ENCODE data around the gene GKAP1.
"Not testable (repeated sequence)": the region's sequence is repeated elsewhere in the genome, so short reads cannot be mapped to it uniquely, and the experiment has no call there.

GKAP1 gene

GRCh38 chr9:83817356-83818278, at the start of gene GKAP1:
Gene GKAP1, minus strand, starts transcription at chr9:83817769. Its CDS starts 11,252 bp downstream, at chr9:83806517.
- not testable (repeated sequence) for TF ChIP-seq USF1 (IDR thresholded peaks at IDR 0.05); TCF12 (IDR thresholded peaks at IDR 0.05; ENCODE audit: low read depth); MAX (IDR thresholded peaks at IDR 0.05)

- TF ChIP-seq NFIC (IDR thresholded peaks at IDR 0.05) (no peak), ZBTB7A (IDR thresholded peaks at IDR 0.05; ENCODE audit: low read depth) (no peak), RAD21 (IDR thresholded peaks at IDR 0.05; ENCODE audit: low read depth) (no peak), EGR1 (IDR thresholded peaks at IDR 0.05) (no peak)
Observed at GRCh38 chr9:83800236-83801033, 17.1 kb downstream of the GKAP1 start.

GRCh38 chr9:83794051-83794450, 23.5 kb downstream of the GKAP1 start:
- no peak for TF ChIP-seq ZBTB7A (IDR thresholded peaks at IDR 0.05; ENCODE audit: low read depth)
- TF ChIP-seq NFIC (IDR thresholded peaks at IDR 0.05) = no peak

- TF ChIP-seq NFIC (IDR thresholded peaks at IDR 0.05) = no peak
- TF ChIP-seq ZBTB7A (IDR thresholded peaks at IDR 0.05; ENCODE audit: low read depth) = no peak
- no peak for TF ChIP-seq RAD21 (IDR thresholded peaks at IDR 0.05; ENCODE audit: low read depth)
- no peak for TF ChIP-seq EP300 (IDR thresholded peaks at IDR 0.05; ENCODE audit: borderline replicate concordance)
- TF ChIP-seq TAF1 (IDR thresholded peaks at IDR 0.05; ENCODE audit: low read depth) = no peak
- no peak for TF ChIP-seq REST (IDR thresholded peaks at IDR 0.05; ENCODE audit: low read depth)
- no peak for TF ChIP-seq CEBPB (IDR thresholded peaks at IDR 0.05)
- no peak for TF ChIP-seq TEAD4 (IDR thresholded peaks at IDR 0.05)
- no peak for TF ChIP-seq FOXM1 (IDR thresholded peaks at IDR 0.05; ENCODE audit: borderline replicate concordance, low read depth)
- TF ChIP-seq TCF12 (IDR thresholded peaks at IDR 0.05; ENCODE audit: low read depth) = no peak
- TF ChIP-seq YY1 (IDR thresholded peaks at IDR 0.05; ENCODE audit: low read depth) = no peak
- no peak for TF ChIP-seq MAX (IDR thresholded peaks at IDR 0.05)
- no peak for TF ChIP-seq CREB1 (IDR thresholded peaks at IDR 0.05; ENCODE audit: low read depth)
- no peak for TF ChIP-seq USF1 (IDR thresholded peaks at IDR 0.05)
- no peak for TF ChIP-seq EGR1 (IDR thresholded peaks at IDR 0.05)
Observed at GRCh38 chr9:83792746-83793145, 24.8 kb downstream of the GKAP1 start.

- no peak for TF ChIP-seq NFIC (IDR thresholded peaks at IDR 0.05)
- TF ChIP-seq RAD21 (IDR thresholded peaks at IDR 0.05; ENCODE audit: low read depth) = no peak
Observed at GRCh38 chr9:83778164-83778563, 39.4 kb downstream of the GKAP1 start.

GRCh38 chr9:83775932-83776331, 41.6 kb downstream of the GKAP1 start:
- TF ChIP-seq TAF1 (IDR thresholded peaks at IDR 0.05; ENCODE audit: low read depth) (no peak), YY1 (IDR thresholded peaks at IDR 0.05; ENCODE audit: low read depth) (no peak), CEBPB (IDR thresholded peaks at IDR 0.05) (no peak), EP300 (IDR thresholded peaks at IDR 0.05; ENCODE audit: borderline replicate concordance) (no peak), TCF12 (IDR thresholded peaks at IDR 0.05; ENCODE audit: low read depth) (no peak), EGR1 (IDR thresholded peaks at IDR 0.05) (no peak), MAX (IDR thresholded peaks at IDR 0.05) (no peak), USF1 (IDR thresholded peaks at IDR 0.05) (no peak), REST (IDR thresholded peaks at IDR 0.05; ENCODE audit: low read depth) (no peak), RAD21 (IDR thresholded peaks at IDR 0.05; ENCODE audit: low read depth) (no peak), CREB1 (IDR thresholded peaks at IDR 0.05; ENCODE audit: low read depth) (no peak), FOXM1 (IDR thresholded peaks at IDR 0.05; ENCODE audit: borderline replicate concordance, low read depth) (no peak), TEAD4 (IDR thresholded peaks at IDR 0.05) (no peak), NFIC (IDR thresholded peaks at IDR 0.05) (no peak), ZBTB7A (IDR thresholded peaks at IDR 0.05; ENCODE audit: low read depth) (no peak)
